SIG-M5 treated with dmso at 0.1 percent for 504 hours (cell line): ENCODE measurements around the gene MRPL49.

Source experiments
- DNase-seq: peaks from one replicate; lab custom pipeline; 2025; ENCODE audit not compliant: unreplicated experiment; lab: John Stamatoyannopoulos, UW

Gene MRPL49

DNA sequence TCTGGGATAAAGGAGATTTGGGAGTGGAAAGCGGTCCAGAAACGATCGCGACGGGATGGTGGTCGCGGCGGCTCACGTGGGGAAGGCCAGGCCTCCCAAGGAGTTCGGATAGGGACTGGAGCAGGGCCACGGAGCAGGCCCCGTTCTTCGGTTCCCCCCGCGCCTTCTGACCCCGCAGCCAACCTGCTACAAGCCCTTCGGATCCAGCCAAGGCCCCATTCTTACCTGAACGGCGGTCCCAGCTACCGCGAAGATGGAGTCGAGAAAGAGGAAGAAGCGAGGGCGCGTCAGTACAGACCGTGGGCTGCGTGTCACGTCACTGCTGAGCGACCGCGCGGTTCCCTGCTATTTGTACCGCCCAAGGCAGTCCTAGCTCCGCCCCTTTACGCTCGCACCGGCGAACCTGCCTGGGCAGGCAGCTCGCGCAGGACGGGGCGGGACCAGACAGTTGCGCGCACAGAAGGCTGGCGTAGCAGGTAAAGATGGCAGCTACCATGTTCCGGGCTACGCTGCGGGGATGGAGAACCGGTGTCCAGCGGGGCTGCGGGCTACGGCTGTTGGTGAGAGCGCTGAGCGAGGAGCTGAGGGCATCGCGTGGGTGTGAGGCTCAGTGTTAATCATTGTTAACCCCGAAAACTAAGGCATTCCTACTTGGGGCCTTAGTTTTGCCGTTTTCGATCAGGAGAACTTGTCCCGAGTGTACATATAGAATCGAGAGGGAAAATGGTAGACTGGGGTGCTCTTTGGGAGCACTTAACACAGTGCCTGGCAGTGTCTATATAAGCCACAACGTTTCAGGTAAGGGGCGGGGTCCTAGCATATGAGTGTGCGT lies at the start of gene MRPL49, which contains the start of gene FAU:
MRPL49 (plus strand) TSS at position 457 of the 832 bp plus-strand sequence; CDS start at position 483, 26 bp downstream.
FAU (minus strand) TSS at position 270 of the 832 bp plus-strand sequence. CDS start 321 bp downstream, outside the sequence.
- DNase-seq: peak; percentile 98

DNA sequence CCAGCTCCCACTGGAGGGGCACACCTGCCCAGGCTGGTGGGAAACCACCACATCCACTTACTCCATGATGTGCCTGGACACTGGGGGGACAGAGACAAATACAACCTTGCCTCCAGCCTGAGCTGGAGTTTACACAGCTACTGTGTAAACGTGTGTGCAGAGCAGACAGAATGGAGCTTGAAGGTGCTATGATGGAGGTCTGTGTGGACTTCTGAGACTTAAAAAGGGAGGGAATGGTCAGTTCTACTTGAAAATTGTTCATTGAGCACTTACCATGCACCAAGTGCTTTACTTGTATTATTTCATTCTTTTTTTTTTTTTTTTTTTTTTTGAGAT lies 49.5 kb upstream of the MRPL49 start:
- DNase-seq: no peak

DNA sequence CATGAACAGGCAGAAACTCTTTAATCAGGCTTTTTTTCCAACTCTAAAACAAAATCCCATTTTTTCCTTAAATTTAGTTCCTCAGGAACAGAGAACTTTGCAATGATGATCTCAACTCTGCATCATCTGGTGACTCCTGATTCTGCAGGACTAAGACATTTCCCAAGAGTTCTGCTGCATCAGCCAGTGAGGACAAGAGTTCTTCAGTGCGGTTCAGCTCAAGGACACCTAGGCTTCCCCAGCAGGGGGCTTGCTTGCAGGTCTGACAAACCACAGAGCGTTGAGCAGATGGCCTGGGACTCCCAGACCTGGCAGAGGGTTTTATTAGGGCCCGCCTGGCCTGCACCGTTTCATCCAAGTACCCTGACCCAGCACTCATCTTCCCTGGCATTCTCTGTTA lies 44.7 kb upstream of the MRPL49 start:
- DNase-seq: no peak

DNA sequence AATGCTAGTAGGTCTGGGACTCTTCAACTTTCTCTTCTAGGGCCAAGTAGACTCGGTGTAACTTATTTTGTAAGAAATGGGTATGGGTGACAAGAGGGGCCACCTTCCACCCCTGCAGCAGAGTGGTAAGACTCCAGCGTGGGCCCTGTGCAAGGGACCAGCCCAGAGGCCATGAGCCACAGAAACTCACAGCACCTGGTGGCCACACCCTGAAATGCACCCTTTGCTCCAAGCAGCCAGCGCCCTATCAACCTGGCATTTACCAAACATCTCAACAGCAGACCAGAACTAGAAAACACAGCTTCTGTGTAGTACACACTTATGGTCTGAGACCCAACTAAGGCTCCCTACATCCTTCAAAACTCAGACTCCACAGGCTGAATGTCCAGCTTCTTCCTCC lies 44.0 kb upstream of the MRPL49 start:
- peak; percentile 12 for DNase-seq

DNA sequence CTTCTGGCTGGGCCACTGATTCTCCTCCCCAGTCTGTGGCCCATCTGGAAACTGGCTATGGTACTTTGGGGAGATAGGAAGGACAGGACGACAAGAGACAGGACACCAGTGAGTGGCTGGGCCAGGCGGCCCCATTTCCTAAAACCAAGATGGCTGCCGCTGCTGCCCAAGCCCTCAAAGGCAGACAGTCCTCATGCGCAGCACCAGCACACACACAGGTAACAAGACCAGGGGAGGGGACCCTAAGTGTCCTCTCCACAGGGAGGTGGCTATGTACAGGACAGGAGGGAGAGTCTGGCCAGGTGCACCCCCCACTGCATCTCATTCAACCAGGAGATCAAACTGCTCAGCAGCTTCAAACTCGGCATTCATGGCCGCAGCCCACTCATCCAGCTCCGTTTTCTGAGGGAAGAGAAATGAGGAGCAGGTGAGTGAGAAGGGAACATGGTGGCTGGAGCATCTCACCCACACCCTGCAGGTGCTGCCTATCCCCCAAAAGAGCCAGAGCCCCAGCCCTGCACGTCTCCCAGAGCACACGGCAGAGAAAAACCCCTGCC lies 43.3 kb upstream of the MRPL49 start:
- no peak for DNase-seq

DNA sequence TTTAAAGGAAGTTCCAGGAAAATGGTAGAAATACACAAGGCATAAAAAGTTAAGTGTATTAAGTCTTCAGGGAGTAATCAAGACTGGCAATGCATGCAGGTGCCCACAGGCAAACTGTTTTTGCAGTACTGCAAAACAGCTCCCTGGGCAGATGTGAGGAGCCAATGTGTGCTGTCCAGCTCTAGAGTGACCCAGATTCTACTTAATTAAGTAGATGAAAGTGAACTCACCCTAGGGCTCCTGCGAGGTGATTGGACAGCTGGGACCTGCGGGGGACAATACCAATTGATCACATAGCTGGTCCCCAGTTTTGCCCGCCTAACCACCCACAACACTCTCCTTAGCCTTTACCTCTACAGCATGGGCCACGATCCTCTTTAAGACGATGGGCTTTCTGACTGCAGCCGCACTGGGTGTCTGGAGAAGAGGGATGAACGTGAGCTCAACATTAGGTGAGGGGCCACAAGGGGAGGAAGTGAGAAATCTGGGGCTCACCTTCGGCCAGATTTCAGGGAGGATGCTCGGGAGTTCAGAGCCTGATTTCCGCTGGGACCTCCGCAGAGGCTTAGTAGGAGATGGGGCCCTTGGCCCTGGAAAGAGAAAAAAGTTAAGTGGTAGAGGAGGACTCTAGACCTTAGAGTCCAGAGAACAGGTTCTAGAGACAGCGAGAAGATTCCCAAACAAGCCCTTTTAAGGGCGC lies 38.8 kb upstream of the MRPL49 start:
- no peak for DNase-seq

DNA sequence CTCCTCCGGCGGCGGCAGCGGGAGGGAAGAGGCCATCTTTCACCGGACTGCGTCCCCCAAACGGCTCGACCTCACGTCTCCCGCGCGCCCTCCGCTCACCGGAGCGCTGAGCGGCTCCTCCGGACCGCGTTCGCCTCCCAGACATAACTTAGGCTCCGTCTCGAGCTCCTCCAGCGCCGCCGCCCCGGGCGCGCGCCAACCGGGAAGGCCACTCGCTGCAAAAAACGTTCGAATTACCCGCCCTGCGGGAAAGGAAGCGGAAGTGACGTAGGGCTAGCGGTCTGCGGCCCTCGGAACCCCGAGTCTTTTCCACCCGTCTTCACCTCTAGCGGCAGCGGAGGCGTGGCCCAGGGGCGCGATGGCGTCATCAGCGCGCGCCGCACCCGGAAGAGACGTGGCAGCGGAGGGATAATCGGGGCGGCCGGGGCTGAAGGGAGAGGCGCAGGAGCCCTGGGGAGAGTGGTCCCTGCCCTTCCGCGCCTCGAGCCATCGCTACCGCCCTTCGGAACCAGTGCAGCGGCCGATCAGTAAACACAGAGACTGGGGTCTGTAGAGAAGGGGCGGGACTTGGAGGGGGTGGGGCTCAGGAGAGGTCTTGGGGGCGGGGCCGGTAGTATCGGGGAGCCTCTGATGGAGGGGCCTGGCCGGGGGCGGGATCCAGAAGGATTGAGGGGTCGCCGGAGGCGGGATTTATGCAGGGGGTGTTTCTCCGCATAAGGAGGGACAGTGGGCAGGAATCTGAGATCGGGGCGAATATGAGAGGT lies 38.1 kb upstream of the MRPL49 start, which contains the start of the genes CDCA5 and ZFPL1:
CDCA5 (minus strand) TSS at position 207 of the 764 bp plus-strand sequence; CDS start at position 145, 62 bp downstream.
ZFPL1 (plus strand) TSS at position 389 of the 764 bp plus-strand sequence. CDS start 477 bp downstream, outside the sequence.
- DNase-seq: peak; percentile 94

DNA sequence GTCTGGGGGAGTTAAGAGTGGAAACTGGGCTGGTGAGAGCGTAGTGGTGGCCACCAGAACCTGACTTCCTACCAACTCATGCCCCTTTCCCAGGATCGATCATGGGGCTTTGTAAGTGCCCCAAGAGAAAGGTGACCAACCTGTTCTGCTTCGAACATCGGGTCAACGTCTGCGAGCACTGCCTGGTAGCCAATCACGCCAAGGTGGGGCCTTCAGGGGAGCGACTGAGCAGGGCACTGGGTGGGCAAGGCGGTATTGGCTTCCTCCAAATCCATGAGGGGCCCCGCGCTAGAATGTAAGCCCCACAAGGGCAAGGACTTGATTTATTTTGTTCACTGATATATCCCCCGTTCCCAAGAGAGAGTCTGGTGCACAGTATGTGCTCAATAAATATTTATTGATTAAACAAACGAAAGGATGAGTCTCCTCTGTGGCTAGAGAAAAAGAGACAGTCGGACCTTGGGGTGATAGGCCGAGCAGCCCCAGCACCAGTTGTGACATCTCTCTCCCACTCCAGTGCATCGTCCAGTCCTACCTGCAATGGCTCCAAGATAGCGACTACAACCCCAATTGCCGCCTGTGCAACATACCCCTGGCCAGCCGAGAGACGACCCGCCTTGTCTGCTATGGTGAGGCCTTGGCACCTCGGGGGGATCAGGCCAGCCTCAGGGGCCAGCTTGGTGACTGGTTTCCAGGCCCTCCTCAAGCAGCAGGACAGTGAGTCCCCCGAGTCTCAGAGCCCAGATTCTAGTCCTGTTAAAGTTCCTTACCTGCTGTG lies 37.3 kb upstream of the MRPL49 start:
- DNase-seq: no peak

DNA sequence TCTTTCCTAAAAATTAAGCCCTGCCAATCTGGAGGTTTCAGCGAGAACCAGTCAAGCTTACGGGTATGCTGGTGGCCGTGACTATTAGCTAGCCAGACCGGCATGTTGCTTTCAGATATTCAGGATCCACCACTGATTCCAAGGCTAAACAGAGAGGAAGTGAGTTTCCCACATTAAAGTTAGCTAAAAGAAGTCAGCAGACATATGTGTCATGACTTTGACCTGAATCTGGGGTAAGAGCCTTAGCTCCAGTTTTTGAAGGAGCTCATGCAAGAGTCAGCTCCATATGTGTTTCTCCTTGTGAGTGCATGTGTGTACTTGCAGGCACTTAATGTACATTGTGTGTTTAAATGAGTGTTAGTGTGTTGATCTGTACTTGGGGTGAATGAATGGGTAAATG lies 36.7 kb upstream of the MRPL49 start:
- DNase-seq: no peak

DNA sequence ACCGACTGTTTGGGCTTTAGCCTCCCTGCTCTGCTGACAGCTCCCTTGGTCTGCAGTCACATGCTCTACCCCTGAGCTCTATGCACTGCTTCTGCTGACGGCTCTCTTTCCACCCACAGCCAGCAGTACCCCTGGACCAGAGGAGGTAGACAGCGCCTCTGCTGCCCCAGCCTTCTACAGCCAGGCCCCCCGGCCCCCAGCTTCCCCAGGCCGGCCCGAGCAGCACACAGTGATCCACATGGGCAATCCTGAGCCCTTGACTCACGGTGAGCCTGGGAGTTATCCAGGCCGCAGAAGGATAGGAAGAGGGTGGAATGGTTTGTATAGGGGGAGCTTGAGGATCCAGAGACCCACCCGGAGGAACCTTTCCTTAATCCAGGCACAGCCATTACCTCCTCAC lies 35.3 kb upstream of the MRPL49 start:
- no peak for DNase-seq

DNA sequence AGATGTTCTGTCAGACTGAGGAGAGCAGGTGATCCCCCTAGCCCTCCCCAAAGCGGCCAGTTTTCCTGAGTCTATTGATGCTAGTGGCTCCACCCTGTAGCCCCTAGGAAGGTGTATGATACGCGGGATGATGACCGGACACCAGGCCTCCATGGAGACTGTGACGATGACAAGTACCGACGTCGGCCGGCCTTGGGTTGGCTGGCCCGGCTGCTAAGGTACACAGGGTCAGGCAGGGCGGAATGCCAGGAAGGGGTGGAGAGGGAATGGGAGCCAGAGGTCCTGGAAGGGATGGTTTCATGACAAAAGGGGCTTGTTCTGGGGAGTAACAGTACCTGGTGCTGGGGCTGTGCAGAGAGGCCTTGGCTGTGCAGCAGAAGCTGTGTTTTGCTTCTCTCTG lies 34.9 kb upstream of the MRPL49 start:
- DNase-seq: no peak

DNA sequence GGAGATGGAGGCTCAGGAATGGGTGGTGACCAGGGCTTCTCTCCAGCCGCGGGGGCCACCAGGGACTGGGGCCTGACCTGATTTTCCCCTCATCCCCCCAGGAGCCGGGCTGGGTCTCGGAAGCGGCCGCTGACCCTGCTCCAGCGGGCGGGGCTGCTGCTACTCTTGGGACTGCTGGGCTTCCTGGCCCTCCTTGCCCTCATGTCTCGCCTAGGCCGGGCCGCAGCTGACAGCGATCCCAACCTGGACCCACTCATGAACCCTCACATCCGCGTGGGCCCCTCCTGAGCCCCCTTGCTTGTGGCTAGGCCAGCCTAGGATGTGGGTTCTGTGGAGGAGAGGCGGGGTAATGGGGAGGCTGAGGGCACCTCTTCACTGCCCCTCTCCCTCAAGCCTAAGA lies 34.3 kb upstream of the MRPL49 start:
- no peak for DNase-seq

DNA sequence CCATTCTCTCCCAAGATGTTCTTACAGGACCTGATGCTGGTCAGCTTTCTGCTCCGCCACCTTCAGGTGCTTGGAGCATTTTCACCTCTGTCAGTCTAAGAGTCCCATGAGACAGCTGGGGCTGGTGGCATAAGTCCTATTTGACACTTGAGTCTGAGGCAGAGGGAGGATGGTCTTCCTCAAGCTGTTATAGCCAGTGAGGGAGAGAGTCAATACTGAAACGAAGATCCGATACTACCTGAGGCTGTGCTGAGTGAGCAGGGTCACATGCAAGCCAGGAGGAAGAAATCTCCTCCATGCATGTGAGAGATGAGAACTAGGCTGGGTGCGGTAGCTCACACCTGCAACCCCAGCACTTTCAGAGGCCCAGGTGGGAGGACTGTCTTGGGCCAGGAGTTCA lies 32.5 kb upstream of the MRPL49 start:
- DNase-seq: no peak

DNA sequence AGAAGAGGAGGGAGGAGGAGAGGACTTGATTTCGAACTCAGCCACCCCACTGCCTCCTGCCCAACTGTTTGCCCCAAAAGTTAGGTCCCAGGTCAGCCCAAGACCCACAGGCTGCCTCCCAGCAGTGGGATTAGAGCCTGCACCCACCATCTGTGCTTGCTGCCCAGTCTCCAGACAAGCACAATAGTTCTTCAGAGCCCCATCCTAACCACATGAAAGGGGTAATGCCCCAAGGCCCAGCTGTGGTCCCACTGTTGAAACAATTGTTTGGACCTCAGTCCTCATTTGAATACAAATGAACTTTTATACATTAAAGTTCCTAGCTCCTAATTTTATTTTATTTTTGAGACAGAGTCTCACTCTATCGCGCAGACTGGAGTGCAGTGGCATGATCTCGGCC lies 31.5 kb upstream of the MRPL49 start:
- DNase-seq: no peak

DNA sequence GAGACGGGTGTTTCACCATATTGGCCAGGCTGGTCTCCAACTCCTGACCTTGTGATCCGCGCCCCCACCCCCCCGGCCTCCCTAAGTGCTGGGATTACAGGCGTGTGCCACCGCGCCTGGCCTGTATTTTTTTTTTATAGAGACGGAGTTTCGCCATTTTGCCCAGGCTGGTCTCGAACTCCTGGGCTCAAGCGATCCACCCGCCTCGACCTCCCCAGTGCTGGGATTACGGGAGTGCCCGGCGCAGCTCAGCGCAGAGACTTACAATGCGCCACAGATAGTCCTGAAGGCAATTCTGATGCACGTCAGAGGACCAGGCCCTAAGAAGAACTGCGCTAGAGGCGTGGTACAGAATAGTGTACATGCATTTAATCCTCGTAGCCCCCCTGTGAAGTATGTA lies 26.7 kb upstream of the MRPL49 start:
- no peak for DNase-seq

DNA sequence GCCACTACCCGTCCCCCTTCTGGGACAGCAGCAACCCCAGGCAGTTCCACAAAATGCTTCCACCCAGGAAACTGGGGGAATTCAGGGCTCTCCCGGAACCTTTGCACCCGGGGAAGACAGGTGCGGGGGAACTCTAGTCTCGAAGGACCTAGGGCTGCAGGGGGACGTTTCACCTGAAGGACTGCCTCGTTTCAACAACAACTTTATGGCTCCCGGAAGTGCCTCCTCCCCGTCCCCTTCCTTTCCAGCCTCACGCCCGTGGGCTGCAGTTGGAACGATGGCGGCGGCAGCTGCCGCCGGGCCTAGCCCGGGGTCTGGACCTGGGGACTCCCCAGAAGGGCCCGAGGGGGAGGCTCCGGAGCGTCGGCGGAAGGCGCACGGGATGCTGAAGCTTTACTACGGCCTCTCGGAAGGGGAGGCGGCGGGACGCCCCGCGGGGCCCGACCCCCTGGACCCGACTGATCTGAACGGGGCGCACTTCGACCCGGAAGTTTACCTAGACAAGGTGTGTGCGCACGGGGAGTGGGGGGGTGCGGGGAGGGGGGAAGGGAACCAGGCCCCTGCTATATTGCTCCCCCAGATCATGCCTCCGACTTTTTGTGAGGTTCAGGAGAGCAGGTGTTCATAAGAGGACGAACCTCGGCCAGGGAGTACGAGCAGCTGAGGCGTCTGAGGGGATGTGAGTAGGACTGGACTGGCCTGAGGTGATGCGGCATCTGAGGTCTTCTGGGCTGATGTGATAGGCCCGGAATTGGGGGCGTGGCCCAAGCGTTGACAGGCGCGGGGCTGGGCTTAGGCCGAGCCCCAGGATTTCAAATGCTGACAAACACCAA lies 25.9 kb upstream of the MRPL49 start, which contains the start of gene VPS51:
VPS51 (plus strand) TSS at position 241 of the 833 bp plus-strand sequence; CDS start at position 278, 37 bp downstream.
- peak; percentile 90 for DNase-seq

DNA sequence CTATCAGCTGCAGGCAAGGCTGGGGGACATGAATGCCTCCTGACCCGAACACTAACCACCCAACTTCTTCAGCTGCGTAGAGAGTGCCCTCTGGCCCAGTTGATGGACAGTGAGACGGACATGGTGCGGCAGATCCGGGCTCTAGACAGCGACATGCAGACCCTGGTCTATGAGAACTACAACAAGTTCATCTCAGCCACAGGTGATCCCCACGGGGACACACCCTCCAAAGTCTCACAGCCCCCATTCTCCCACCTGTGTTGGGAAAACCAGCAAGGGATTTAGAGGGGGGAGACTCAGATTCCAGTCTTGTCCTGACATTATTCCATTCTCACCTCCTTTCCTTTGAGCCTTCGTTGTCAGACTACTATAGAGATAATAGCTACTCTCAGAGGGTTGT lies 25.2 kb upstream of the MRPL49 start:
- DNase-seq: no peak

DNA sequence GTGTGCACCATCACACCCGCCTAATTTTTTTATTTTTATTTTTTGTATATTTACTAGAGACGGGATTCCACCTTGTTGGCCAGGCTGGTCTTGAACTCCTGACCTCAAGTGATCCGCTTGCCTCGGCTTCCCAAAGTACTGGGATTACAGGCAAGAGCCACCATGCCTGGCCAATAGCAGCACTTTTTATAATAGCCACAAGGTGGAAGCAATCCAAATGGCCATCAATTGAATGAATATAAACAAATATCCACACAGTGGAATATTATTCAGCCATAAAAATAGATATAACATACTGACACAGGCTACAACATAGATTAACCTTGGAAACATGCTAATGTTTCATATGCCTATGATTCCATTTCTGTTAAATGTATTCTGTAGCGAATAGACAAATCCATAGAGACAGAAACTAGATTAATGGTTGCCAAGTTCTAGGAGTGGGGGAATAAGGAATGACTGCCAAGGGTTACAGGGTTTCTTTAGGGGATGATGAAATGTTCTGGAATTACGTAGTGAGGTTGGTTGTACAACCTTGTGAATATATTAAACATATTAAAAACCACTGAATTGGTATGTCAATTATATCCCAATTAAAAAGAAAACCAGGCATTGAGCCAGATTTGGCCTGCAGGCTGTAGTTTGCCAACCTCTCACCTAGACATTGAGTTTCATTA lies 21.3 kb upstream of the MRPL49 start:
- no peak for DNase-seq
